Articular chondrocyte of knee joint (primary cell): ENCODE measurements around the gene FBXW12. TPM values are rescaled to one million over a fixed set of nuclear protein-coding genes. Genes with fewer than 3 reads are reported as not detected.

Experiments
- small RNA-seq: library from RNA; depleted of rRNA; stranded (forward); fragments of <200 nt; gene quantifications from one replicate; pipeline ENCODE3, GENCODE V24; 2012
- total RNA-seq: library from RNA; depleted of rRNA; stranded (reverse); fragments of >200 nt; gene quantifications from 2 replicates; pipeline ENCODE4 v1.2.3, GENCODE V29; 2012

Gene FBXW12
- not detected in 2 replicates for total RNA-seq

GRCh38 chr3:48371651-48372376 is at the start of gene FBXW12:
Gene FBXW12, plus strand, starts transcription at chr3:48372219. Its CDS starts 549 bp downstream, at chr3:48372768.

GRCh38 chr3:48333346-48334245 is 38.4 kb upstream of the FBXW12 start, which contains the start of gene SPINK8:
Gene SPINK8, minus strand, starts transcription at chr3:48333661. Its CDS starts 5,320 bp downstream, at chr3:48328341.

GRCh38 chr3:48429960-48430707 is 58.1 kb downstream of the FBXW12 start, which contains the start of gene PLXNB1:
Gene PLXNB1, minus strand, starts transcription at chr3:48430086. Its CDS starts 5,475 bp downstream, at chr3:48424611.

GRCh38 chr3:48439820-48440589 is 68.0 kb downstream of the FBXW12 start, which contains the start of the genes CCDC51 and TMA7:
Gene CCDC51, minus strand, starts transcription at chr3:48440119. Its CDS starts 4,991 bp downstream, at chr3:48435128.
Gene TMA7, plus strand, starts transcription at chr3:48440257. Its CDS starts 40 bp downstream, at chr3:48440297.

Small RNAs within 50 kb of the gene (small RNA-seq; reads per million reads assigned to genes)
- not detected for gene RN7SL321P

Other genes starting within 250 kb of the FBXW12 start
- 2.7 and 3.7 TPM in 2 replicates for gene CDC25A, start 183.8 kb upstream of the FBXW12 start, total RNA-seq
- not detected in 2 replicates for gene CAMP, start 148.7 kb upstream of the FBXW12 start, total RNA-seq
- gene ZNF589, start 131.1 kb upstream of the FBXW12 start, total RNA-seq: 5.0 and 6.1 TPM in 2 replicates
- 21.2 and 24.6 TPM in 2 replicates for gene NME6, start 70.9 kb upstream of the FBXW12 start, total RNA-seq
- gene SPINK8, start 38.6 kb upstream of the FBXW12 start, total RNA-seq: not detected in 2 replicates
- gene PLXNB1, start 57.9 kb downstream of the FBXW12 start, total RNA-seq: 23.6 and 26.9 TPM in 2 replicates
- 17.8 and 20.6 TPM in 2 replicates for gene CCDC51, start 67.9 kb downstream of the FBXW12 start, total RNA-seq
- gene TMA7, start 68.0 kb downstream of the FBXW12 start, total RNA-seq: 200 and 210 TPM in 2 replicates
- gene ATRIP, start 74.5 kb downstream of the FBXW12 start, total RNA-seq: 7.2 TPM in 2 replicates
- gene SHISA5, start 132.0 kb downstream of the FBXW12 start, total RNA-seq: 103 and 127 TPM in 2 replicates
- 12.5 and 13.3 TPM in 2 replicates for gene PFKFB4, start 184.6 kb downstream of the FBXW12 start, total RNA-seq
- gene UCN2, start 191.6 kb downstream of the FBXW12 start, total RNA-seq: 0.13 and 0.22 TPM in 2 replicates
- gene COL7A1, start 223.1 kb downstream of the FBXW12 start, total RNA-seq: 3.5 and 3.9 TPM in 2 replicates
- gene UQCRC1, start 237.4 kb downstream of the FBXW12 start, total RNA-seq: 210 and 251 TPM in 2 replicates
- gene TMEM89, start 249.6 kb downstream of the FBXW12 start, total RNA-seq: not detected in 2 replicates